ENCODE data around the gene LRP11.

Gene LRP11

GRCh38 chr6:149903938-149904611, 39.9 kb upstream of the LRP11 start:
- no peaks in the 10 kb centered on the region for H3K79me2 ChIP-seq (ENCODE audit: control insufficient read depth, insufficient read depth, low read length, poor library complexity)
- H2BK5ac ChIP-seq (ENCODE audit: low read depth, low read length, poor library complexity), result no peak overlapping the region
- H3K36me3 ChIP-seq (ENCODE audit: control insufficient read depth in 1 of 2, insufficient read depth in 2 of 2, low read length in 2 of 2), result no peaks in the 10 kb centered on the region
- H3K9ac ChIP-seq (ENCODE audit: low read length), result no peak overlapping the region
- H3K4ac ChIP-seq (ENCODE audit: low read depth, low read length), result no peak overlapping the region
- no peak overlapping the region for H2BK12ac ChIP-seq (ENCODE audit: low read length)
- H3K4me3 ChIP-seq (ENCODE audit: low read depth, low read length), result no peak overlapping the region
- H3K27me3 ChIP-seq (ENCODE audit: insufficient read depth, low read length), result no peaks in the 10 kb centered on the region
- no peak overlapping the region for H3K4me2 ChIP-seq (ENCODE audit: low read length)
- no peak overlapping the region for H2BK120ac ChIP-seq (ENCODE audit: insufficient read depth, low read length, poor library complexity)
- no peak overlapping the region for H4K91ac ChIP-seq (ENCODE audit: low read depth, low read length)
- no peak overlapping the region for H3K27ac ChIP-seq (ENCODE audit: low read depth, low read length)
- no peak overlapping the region for H4K12ac ChIP-seq (ENCODE audit: low read depth, low read length)
- H3K4me1 ChIP-seq (ENCODE audit: control insufficient read depth in 1 of 2, insufficient read depth in 2 of 2, low read length in 2 of 2), result no peaks in the 10 kb centered on the region
- no peak overlapping the region for H2AK5ac ChIP-seq (ENCODE audit: low read length)
- peaks cover 15% of the 10 kb centered on the region for H3K9me3 ChIP-seq (ENCODE audit: insufficient read depth, low read depth, low read length)
- no peak overlapping the region for H4K8ac ChIP-seq (ENCODE audit: low read depth, low read length)
- no peak overlapping the region for H2AFZ ChIP-seq (ENCODE audit: insufficient read depth, low read length, poor library complexity)
- H3K18ac ChIP-seq (ENCODE audit: low read length), result no peak overlapping the region
- WGBS (ENCODE audit: extremely low coverage, insufficient coverage, insufficient read length), result no CpG with 5 or more reads among the region's 5 CpGs
- H3K79me1 ChIP-seq (ENCODE audit: low read length), result no peaks in the 10 kb centered on the region
- no peak for DNase-seq
- no peak overlapping the region for H3K23ac ChIP-seq (ENCODE audit: low read length)
- H3K14ac ChIP-seq (ENCODE audit: low read length), result no peak overlapping the region

DNA sequence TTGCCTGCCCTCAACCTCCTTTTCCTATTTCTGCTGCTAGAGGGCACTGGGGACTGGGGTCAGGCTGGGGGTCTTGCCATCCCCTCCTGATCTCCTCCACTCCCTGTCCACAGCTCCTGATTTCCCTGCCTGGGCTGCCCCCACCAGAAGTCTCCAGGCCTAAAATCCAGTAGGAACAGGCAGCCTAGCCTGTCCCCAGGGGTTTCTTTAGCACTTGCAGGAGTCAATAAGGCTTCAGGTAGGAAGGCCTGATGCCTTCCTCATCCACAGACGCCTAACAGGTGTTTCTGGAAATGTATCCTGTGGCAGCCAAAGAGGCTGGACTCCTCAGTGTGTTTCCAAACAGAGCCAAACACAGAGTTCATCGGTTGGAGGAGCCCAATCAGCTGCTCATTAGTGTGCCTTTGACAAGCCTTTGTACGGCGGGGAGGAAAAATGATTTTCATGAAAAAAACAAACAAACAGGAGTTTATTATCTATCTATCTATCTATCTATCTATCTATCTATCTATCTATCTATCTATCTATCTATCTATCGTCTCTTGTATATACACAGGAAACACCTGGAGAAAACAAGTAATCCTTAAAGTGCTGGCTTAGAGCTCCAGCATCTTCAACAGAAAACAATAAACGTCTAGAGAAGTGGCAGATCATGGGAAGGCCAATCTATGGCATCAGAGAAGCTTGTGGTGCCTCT, 37.4 kb upstream of the LRP11 start:
- H3K79me2 ChIP-seq (ENCODE audit: control insufficient read depth, insufficient read depth, low read length, poor library complexity), result no peaks in the 10 kb centered on the region
- no peaks in the 10 kb centered on the region for H3K79me1 ChIP-seq (ENCODE audit: low read length)
- H3K4me3 ChIP-seq (ENCODE audit: low read depth, low read length), result no peak overlapping the region
- H3K23ac ChIP-seq (ENCODE audit: low read length), result no peak overlapping the region
- no peaks in the 10 kb centered on the region for H3K27me3 ChIP-seq (ENCODE audit: insufficient read depth, low read length)
- H3K36me3 ChIP-seq (ENCODE audit: control insufficient read depth in 1 of 2, insufficient read depth in 2 of 2, low read length in 2 of 2), result no peaks in the 10 kb centered on the region
- no peak overlapping the region for H4K91ac ChIP-seq (ENCODE audit: low read depth, low read length)
- no peak overlapping the region for H3K9ac ChIP-seq (ENCODE audit: low read length)
- no peaks in the 10 kb centered on the region for H3K4me1 ChIP-seq (ENCODE audit: control insufficient read depth in 1 of 2, insufficient read depth in 2 of 2, low read length in 2 of 2)
- H4K8ac ChIP-seq (ENCODE audit: low read depth, low read length), result no peak overlapping the region
- no peak overlapping the region for H2AFZ ChIP-seq (ENCODE audit: insufficient read depth, low read length, poor library complexity)
- no peak overlapping the region for H3K27ac ChIP-seq (ENCODE audit: low read depth, low read length)
- no peak overlapping the region for H3K4ac ChIP-seq (ENCODE audit: low read depth, low read length)
- no peak overlapping the region for H2AK5ac ChIP-seq (ENCODE audit: low read length)
- H4K12ac ChIP-seq (ENCODE audit: low read depth, low read length), result no peak overlapping the region
- no peak overlapping the region for H3K18ac ChIP-seq (ENCODE audit: low read length)
- H2BK120ac ChIP-seq (ENCODE audit: insufficient read depth, low read length, poor library complexity), result no peak overlapping the region
- WGBS (ENCODE audit: extremely low coverage, insufficient coverage, insufficient read length), result no CpG with 5 or more reads among the region's 6 CpGs
- no peak overlapping the region for H2BK12ac ChIP-seq (ENCODE audit: low read length)
- H3K9me3 ChIP-seq (ENCODE audit: insufficient read depth, low read depth, low read length), result peaks cover 8% of the 10 kb centered on the region
- no peak overlapping the region for H3K14ac ChIP-seq (ENCODE audit: low read length)
- no peak overlapping the region for H2BK5ac ChIP-seq (ENCODE audit: low read depth, low read length, poor library complexity)
- no peak for DNase-seq
- no peak overlapping the region for H3K4me2 ChIP-seq (ENCODE audit: low read length)

GRCh38 chr6:149900620-149901443, 36.7 kb upstream of the LRP11 start:
- Histone ChIP-seq H3K23ac (ENCODE audit: low read length) (no peak overlapping the region), H3K4me2 (ENCODE audit: low read length) (no peak overlapping the region), H3K9me3 (ENCODE audit: insufficient read depth, low read depth, low read length) (peaks cover 4% of the 10 kb centered on the region), H3K18ac (ENCODE audit: low read length) (no peak overlapping the region), H3K27me3 (ENCODE audit: insufficient read depth, low read length) (no peaks in the 10 kb centered on the region), H4K91ac (ENCODE audit: low read depth, low read length) (no peak overlapping the region), H3K9ac (ENCODE audit: low read length) (no peak overlapping the region), H2AFZ (ENCODE audit: insufficient read depth, low read length, poor library complexity) (no peak overlapping the region), H3K4me1 (ENCODE audit: control insufficient read depth in 1 of 2, insufficient read depth in 2 of 2, low read length in 2 of 2) (no peaks in the 10 kb centered on the region), H3K79me2 (ENCODE audit: control insufficient read depth, insufficient read depth, low read length, poor library complexity) (no peaks in the 10 kb centered on the region), H4K8ac (ENCODE audit: low read depth, low read length) (no peak overlapping the region), H2BK5ac (ENCODE audit: low read depth, low read length, poor library complexity) (no peak overlapping the region), H2AK5ac (ENCODE audit: low read length) (no peak overlapping the region), H3K4ac (ENCODE audit: low read depth, low read length) (no peak overlapping the region), H3K14ac (ENCODE audit: low read length) (no peak overlapping the region), H3K4me3 (ENCODE audit: low read depth, low read length) (no peak overlapping the region), H3K27ac (ENCODE audit: low read depth, low read length) (no peak overlapping the region), H3K36me3 (ENCODE audit: control insufficient read depth in 1 of 2, insufficient read depth in 2 of 2, low read length in 2 of 2) (no peaks in the 10 kb centered on the region), H3K79me1 (ENCODE audit: low read length) (no peaks in the 10 kb centered on the region), H4K12ac (ENCODE audit: low read depth, low read length) (no peak overlapping the region), H2BK120ac (ENCODE audit: insufficient read depth, low read length, poor library complexity) (no peak overlapping the region), H2BK12ac (ENCODE audit: low read length) (no peak overlapping the region)
- DNase-seq, result no peak
- no CpG with 5 or more reads among the region's 11 CpGs for WGBS (ENCODE audit: extremely low coverage, insufficient coverage, insufficient read length)

GRCh38 chr6:149899926-149900619, 35.9 kb upstream of the LRP11 start:
- Histone ChIP-seq H3K36me3 (ENCODE audit: control insufficient read depth in 1 of 2, insufficient read depth in 2 of 2, low read length in 2 of 2) (no peaks in the 10 kb centered on the region), H3K18ac (ENCODE audit: low read length) (no peak overlapping the region), H3K4ac (ENCODE audit: low read depth, low read length) (no peak overlapping the region), H3K9ac (ENCODE audit: low read length) (no peak overlapping the region), H3K27ac (ENCODE audit: low read depth, low read length) (no peak overlapping the region), H2AFZ (ENCODE audit: insufficient read depth, low read length, poor library complexity) (no peak overlapping the region), H3K14ac (ENCODE audit: low read length) (no peak overlapping the region), H3K27me3 (ENCODE audit: insufficient read depth, low read length) (no peaks in the 10 kb centered on the region), H3K23ac (ENCODE audit: low read length) (no peak overlapping the region), H3K79me2 (ENCODE audit: control insufficient read depth, insufficient read depth, low read length, poor library complexity) (no peaks in the 10 kb centered on the region), H3K9me3 (ENCODE audit: insufficient read depth, low read depth, low read length) (peaks cover 2% of the 10 kb centered on the region), H3K4me3 (ENCODE audit: low read depth, low read length) (no peak overlapping the region), H3K4me2 (ENCODE audit: low read length) (no peak overlapping the region), H4K8ac (ENCODE audit: low read depth, low read length) (no peak overlapping the region), H4K91ac (ENCODE audit: low read depth, low read length) (no peak overlapping the region), H2BK5ac (ENCODE audit: low read depth, low read length, poor library complexity) (no peak overlapping the region), H2AK5ac (ENCODE audit: low read length) (no peak overlapping the region), H2BK12ac (ENCODE audit: low read length) (no peak overlapping the region), H3K79me1 (ENCODE audit: low read length) (no peaks in the 10 kb centered on the region), H2BK120ac (ENCODE audit: insufficient read depth, low read length, poor library complexity) (no peak overlapping the region), H3K4me1 (ENCODE audit: control insufficient read depth in 1 of 2, insufficient read depth in 2 of 2, low read length in 2 of 2) (no peaks in the 10 kb centered on the region), H4K12ac (ENCODE audit: low read depth, low read length) (no peak overlapping the region)
- WGBS (ENCODE audit: extremely low coverage, insufficient coverage, insufficient read length), result no CpG with 5 or more reads among the region's 7 CpGs
- no peak for DNase-seq
